Mammary epithelial cell (primary cell): Measurements from ENCODE around the gene HIF3A.

ENCODE experiments used
- EZH2 ChIP-seq: IDR thresholded peaks from 2 replicates; pipeline ENCODE4 v1.6.1; 2012; ENCODE audit warnings: low read length, inconsistent platforms, borderline replicate concordance
- TF ChIP-seq, protein P1 (sequence below), 2 donors: IDR thresholded peaks in 1 of 2; conservative IDR thresholded peaks in 1 of 2; 2 replicates each; pipeline ENCODE4 v1.5.1; 2011 to 2012; ENCODE audit warnings: inconsistent platforms in 2 of 2, low read length in 2 of 2, mild to moderate bottlenecking in 2 of 2, control low read depth in 1 of 2, low read depth in 1 of 2; ENCODE audit not compliant: insufficient read depth in 1 of 2; ENCODE audit errors: extremely low read depth in 1 of 2

DNA sequence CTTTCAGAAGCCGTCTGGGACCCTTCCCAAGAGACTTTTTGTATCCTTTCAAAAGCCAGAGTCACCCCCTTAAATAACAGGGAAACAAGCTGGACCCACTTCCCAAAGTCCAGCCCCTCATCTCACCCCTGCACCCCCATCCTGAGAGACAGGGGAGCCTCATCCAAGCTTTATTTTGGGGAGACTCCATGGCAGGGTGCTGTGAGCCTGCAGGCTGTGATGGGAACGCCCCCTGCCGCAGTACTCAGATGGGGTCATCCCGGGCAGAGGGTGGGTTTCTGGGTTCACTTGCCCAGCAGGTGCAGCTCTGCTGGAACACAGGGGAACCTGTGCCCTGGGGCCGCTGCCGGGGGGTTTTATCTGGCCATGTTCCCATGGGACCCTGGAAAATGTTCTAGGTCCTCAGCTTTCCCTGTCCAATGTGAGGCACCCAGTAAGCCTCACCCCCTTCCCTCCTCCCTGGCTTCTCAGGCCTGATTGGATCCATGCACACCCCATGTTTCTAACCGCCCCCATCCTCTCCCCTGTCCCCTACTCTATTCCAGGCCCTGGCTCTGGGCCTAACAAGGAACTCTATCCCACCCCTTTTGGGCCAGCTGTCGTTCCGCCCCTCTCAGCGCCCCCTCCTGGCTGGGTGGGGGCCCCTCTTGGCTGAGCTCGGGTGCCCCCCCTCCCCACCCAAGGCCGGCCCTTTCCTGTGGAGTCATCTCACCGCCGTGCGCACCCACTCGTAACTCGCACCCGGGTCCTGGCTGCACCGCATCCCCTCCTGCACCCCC lies 1.0 kb downstream of the HIF3A start:
- TF ChIP-seq, protein P1, sequence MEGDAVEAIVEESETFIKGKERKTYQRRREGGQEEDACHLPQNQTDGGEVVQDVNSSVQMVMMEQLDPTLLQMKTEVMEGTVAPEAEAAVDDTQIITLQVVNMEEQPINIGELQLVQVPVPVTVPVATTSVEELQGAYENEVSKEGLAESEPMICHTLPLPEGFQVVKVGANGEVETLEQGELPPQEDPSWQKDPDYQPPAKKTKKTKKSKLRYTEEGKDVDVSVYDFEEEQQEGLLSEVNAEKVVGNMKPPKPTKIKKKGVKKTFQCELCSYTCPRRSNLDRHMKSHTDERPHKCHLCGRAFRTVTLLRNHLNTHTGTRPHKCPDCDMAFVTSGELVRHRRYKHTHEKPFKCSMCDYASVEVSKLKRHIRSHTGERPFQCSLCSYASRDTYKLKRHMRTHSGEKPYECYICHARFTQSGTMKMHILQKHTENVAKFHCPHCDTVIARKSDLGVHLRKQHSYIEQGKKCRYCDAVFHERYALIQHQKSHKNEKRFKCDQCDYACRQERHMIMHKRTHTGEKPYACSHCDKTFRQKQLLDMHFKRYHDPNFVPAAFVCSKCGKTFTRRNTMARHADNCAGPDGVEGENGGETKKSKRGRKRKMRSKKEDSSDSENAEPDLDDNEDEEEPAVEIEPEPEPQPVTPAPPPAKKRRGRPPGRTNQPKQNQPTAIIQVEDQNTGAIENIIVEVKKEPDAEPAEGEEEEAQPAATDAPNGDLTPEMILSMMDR (conservative IDR thresholded peaks at IDR 0.05 in 1 of 2, IDR thresholded peaks at IDR 0.05 in 1 of 2; ENCODE audit: extremely low read depth in 1 of 2, insufficient read depth in 1 of 2, low read depth in 1 of 2, low read length in 2 of 2), result no peak
- no peak for TF ChIP-seq EZH2
